Measurements from ENCODE around the gene INSIG1. TPM values are rescaled to one million over a fixed set of nuclear protein-coding genes. Genes with fewer than 3 reads are reported as not detected.

The INSIG1 gene
- total and polyA plus RNA-seq, 4 donors = 14.1 to 48.3 (median 26.1) TPM

DNA sequence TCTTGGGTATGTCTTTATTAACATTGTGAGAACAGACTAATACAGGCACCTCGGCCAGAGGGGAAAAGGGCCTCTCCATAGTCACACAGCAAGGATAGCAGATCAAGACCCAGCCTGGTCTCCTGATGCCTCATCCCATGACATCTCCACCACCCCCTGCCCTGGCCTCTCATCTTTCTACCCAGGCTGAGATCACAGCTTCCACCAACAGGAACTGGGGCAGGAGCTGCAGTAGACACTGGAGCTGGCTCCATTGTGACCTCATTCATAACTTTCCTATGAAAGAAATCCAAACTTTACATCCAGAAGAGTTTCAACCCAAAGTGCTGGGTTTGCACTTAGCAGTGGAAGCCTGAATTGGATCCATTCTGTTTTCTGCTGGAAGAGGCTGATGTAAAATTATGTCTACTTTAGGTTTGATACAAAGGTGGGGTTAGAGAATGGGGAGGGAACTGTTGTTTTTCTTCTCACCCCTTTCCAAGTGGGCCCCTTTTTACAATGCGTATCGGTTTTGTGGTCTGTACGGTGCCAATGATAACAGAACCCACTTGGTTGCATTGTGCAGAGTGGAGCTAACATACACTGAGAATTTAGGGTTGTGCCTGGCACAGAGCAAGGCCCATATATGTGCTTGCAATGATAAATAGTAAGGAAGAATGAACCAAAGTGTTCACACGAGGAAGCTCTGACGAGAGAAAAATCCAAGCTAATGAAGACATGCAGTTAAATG is 28.6 kb upstream of the INSIG1 start:
- no peak for ATAC-seq (ENCODE audit: low FRiP score)
- Histone ChIP-seq H3K27me3 (ENCODE audit: control insufficient read depth in 1 of 2, insufficient read depth in 2 of 2, low read length in 1 of 2) (no peaks in the 10 kb centered on the region), H3K4me3 (ENCODE audit: low read length in 2 of 2) (no peak overlapping the region), H3K36me3 (ENCODE audit: control insufficient read depth in 1 of 2, insufficient read depth in 2 of 2, low read length in 1 of 2) (no peaks in the 10 kb centered on the region), H3K9me3 (ENCODE audit: control insufficient read depth, low read length) (no peaks in the 10 kb centered on the region), H3K4me1 (ENCODE audit: control insufficient read depth in 1 of 2, insufficient read depth in 2 of 2, low read length in 2 of 2) (no peaks in the 10 kb centered on the region), H3K27ac (ENCODE audit: low read depth in 1 of 2, low read length in 2 of 2) (no peak overlapping the region)
- intact Hi-C loops (cut with DNase I) = no loop called here
- peak in 1 of 2 donors; percentile 4 for DNase-seq
- WGBS, 2 donors = 77 to 84% methylated on average over 6 of the region's 6 CpGs

DNA sequence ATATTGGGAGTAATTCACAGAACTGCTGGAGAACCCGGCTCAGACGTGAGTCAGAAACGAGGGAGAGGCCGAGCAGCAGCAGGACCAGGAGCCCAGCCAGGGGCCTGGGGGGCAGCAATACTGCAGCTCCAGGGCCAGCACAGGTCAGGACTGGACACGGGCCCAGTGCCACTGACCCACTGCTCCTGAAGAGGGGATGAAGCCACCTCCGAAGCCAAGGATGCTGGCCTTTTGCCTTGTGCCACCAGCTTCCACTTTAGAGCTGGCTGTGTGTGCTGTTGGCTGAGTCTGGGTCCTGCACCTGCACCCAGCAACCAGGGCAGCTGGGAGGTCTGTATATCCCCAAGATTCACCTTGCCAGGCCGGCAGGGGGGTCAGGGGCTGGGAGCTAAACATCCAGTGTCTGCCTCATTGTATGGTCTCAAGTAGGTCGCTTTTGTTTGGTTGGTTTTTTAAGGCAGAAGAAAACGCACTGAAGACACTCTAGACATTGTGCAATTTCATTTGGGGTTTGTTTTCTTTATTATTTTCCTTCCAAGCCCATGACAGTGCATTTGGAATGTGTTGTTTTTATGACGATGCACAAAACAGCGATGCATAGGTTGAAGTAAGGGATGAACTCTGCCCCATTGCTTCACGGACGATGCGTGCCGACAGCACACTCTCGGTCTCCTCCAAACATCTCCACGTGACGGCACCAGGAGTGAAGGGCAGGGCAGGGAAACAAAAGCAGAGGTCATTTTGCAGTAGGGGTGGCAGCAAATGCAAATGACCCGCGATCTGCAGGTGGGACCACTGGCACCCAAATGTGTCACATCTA is 27.7 kb upstream of the INSIG1 start:
- intact Hi-C loops (cut with DNase I) = no loop called here
- WGBS, 2 donors = 80% methylated on average over 20 of the region's 20 CpGs

DNA sequence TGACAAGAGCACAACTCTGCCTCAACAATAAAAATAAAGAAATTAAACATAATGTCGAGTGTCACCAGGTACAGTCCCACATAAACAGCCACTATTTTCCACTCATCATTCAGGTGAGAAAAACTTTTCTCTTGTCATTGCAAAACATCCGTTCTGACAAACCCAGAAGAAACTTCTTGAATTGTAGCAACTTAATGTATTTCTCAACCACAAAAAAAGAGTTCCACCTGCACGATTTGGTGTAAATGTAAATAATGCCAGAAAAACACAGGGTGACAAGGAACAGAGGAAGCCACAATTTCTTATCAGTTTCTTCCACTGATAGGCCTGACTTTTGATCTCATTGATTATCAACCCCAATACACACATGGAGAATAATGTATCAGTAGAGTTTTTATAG is 26.8 kb upstream of the INSIG1 start:
- no peaks in the 10 kb centered on the region for H3K27me3 ChIP-seq (ENCODE audit: control insufficient read depth in 1 of 2, insufficient read depth in 2 of 2, low read length in 1 of 2)
- ATAC-seq (ENCODE audit: low FRiP score) (no peak), DNase-seq (no peak)
- no peaks in the 10 kb centered on the region for H3K4me1 ChIP-seq (ENCODE audit: control insufficient read depth in 1 of 2, insufficient read depth in 2 of 2, low read length in 2 of 2)
- H3K9me3 ChIP-seq (ENCODE audit: control insufficient read depth, low read length) = no peaks in the 10 kb centered on the region
- no peak overlapping the region for H3K27ac ChIP-seq (ENCODE audit: low read depth in 1 of 2, low read length in 2 of 2)
- no peaks in the 10 kb centered on the region for H3K36me3 ChIP-seq (ENCODE audit: control insufficient read depth in 1 of 2, insufficient read depth in 2 of 2, low read length in 1 of 2)
- intact Hi-C loops (cut with DNase I) = no loop called here
- 77 to 88% methylated on average over 3 of the region's 3 CpGs for WGBS, 2 donors
- no peak overlapping the region for H3K4me3 ChIP-seq (ENCODE audit: low read length in 2 of 2)

More for the DNA sequence above, 27.7 kb upstream of the INSIG1 start:
- Histone ChIP-seq H3K36me3 (ENCODE audit: control insufficient read depth in 1 of 2, insufficient read depth in 2 of 2, low read length in 1 of 2) (no peaks in the 10 kb centered on the region), H3K27me3 (ENCODE audit: control insufficient read depth in 1 of 2, insufficient read depth in 2 of 2, low read length in 1 of 2) (no peaks in the 10 kb centered on the region), H3K4me1 (ENCODE audit: control insufficient read depth in 1 of 2, insufficient read depth in 2 of 2, low read length in 2 of 2) (no peaks in the 10 kb centered on the region), H3K27ac (ENCODE audit: low read depth in 1 of 2, low read length in 2 of 2) (no peak overlapping the region), H3K4me3 (ENCODE audit: low read length in 2 of 2) (no peak overlapping the region), H3K9me3 (ENCODE audit: control insufficient read depth, low read length) (no peaks in the 10 kb centered on the region)
- DNase-seq = peak in 1 of 2 donors; percentile 42
- no peak for ATAC-seq (ENCODE audit: low FRiP score)

DNA sequence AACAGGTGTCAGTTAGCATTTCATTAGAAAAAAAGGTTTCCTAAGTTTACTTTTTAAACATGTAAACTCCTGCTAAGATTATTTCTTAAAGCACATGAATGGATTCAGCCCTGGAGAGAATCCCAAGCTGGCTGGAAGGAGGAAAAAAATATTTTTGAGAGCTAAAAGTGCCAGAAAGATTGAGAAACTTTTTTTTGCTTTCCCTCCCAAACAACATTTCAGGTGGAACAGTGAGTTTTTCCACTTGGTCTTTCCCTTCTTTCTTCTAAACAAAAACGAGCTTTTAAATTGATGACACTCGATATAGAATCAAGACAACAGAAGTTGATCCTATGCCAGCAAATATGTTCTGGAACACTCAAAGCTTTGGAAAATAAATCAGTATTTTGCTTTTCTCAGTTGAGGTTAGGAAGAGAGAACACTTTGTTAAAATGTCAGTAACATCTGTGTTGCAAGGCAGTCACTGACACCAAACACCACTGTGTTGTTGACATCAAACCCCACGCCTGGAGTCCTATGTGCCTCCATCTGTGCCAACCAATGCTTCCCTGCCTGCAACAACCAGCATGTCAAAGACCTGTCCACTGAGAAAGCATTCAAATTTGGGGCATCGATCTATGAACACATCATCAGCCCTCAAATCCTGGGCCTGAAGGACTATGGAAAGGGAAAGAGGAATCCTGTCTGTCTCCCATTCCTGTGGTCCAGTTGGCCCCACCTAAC is 22.9 kb upstream of the INSIG1 start:
- intact Hi-C loops (cut with DNase I) = no loop called here
- Histone ChIP-seq H3K36me3 (ENCODE audit: control insufficient read depth in 1 of 2, insufficient read depth in 2 of 2, low read length in 1 of 2) (no peaks in the 10 kb centered on the region), H3K27ac (ENCODE audit: low read depth in 1 of 2, low read length in 2 of 2) (no peak overlapping the region), H3K27me3 (ENCODE audit: control insufficient read depth in 1 of 2, insufficient read depth in 2 of 2, low read length in 1 of 2) (no peaks in the 10 kb centered on the region), H3K4me1 (ENCODE audit: control insufficient read depth in 1 of 2, insufficient read depth in 2 of 2, low read length in 2 of 2) (no peaks in the 10 kb centered on the region), H3K4me3 (ENCODE audit: low read length in 2 of 2) (no peak overlapping the region), H3K9me3 (ENCODE audit: control insufficient read depth, low read length) (no peaks in the 10 kb centered on the region)
- 75 to 76% methylated on average over 4 of the region's 4 CpGs for WGBS, 2 donors
- DNase-seq = peak in 1 of 2 donors; percentile 3
- ATAC-seq (ENCODE audit: low FRiP score) = peak; percentile 41

DNA sequence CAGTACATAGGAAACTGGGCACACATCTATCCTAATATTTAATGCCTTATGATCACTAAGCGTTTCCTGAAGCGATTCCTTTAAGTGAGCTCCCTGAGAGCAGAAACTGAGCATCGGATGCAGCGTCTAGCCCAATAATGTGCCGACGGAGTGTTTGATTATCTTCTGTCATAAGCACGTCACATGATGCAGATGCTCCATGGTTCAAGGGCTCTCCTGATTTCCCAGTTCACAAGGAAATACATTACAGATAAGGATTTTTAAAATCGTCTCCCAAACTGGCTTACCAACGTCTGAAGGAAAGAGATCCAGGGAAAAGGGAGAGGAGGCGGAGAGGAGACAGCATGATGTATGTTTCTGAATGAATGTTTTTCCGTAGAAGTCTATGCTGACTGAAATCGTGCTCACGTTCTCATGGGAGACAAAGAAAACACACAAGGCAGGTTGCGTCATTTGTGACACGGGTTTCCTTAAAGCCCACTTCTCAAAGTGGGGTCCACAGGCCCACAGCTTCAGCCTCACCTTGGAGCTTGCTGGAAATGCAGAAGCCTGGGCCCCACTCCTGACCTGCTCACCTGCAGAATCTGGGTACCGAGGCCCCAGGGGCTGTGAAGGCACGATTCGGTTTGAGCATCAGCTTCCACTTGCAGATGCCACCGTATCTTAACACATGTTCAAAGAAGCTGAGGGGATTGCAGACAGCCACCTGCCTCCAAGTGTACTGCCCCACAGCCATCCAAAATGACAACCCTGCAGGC is 21.5 kb upstream of the INSIG1 start:
- DNase-seq = peak in 1 of 2 donors; percentile 27
- no peaks in the 10 kb centered on the region for H3K9me3 ChIP-seq (ENCODE audit: control insufficient read depth, low read length)
- no peak overlapping the region for H3K4me3 ChIP-seq (ENCODE audit: low read length in 2 of 2)
- 38 to 50% methylated on average over 19 of the region's 19 CpGs for WGBS, 2 donors
- H3K27me3 ChIP-seq (ENCODE audit: control insufficient read depth in 1 of 2, insufficient read depth in 2 of 2, low read length in 1 of 2) = no peaks in the 10 kb centered on the region
- no peak for ATAC-seq (ENCODE audit: low FRiP score)
- no peaks in the 10 kb centered on the region for H3K36me3 ChIP-seq (ENCODE audit: control insufficient read depth in 1 of 2, insufficient read depth in 2 of 2, low read length in 1 of 2)
- intact Hi-C loops (cut with DNase I) = no loop called here
- H3K4me1 ChIP-seq (ENCODE audit: control insufficient read depth in 1 of 2, insufficient read depth in 2 of 2, low read length in 2 of 2) = no peaks in the 10 kb centered on the region
- H3K27ac ChIP-seq (ENCODE audit: low read depth in 1 of 2, low read length in 2 of 2) = no peak overlapping the region

DNA sequence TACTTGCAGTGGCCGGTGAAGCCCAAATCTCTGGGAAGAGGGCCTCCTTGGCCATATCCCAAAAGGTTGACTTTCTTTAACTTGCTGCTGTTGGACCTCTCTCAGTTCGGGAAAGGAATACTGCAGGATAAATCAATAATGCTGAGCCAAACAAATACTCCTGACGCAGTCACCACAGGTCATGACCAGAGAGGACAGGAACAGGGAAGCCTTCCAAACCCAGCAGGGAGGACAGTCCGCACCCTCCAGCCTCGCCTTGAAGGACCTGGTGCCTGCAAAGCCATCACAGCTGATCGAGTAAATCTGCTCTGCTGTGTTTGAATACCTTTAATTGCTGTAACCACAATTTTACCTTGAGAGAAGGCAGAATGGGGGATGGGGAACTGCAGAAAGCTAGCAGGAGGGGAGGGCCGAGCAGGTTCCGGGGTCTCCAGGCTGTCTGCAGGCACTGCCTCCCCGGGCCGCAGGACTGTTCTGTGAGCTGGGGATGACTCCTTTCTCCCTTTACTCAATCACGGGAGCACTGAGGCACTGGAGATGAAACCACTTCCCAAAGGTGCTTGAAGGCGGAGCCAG is 20.8 kb upstream of the INSIG1 start:
- intact Hi-C loops (cut with DNase I) = no loop called here
- no peaks in the 10 kb centered on the region for H3K4me1 ChIP-seq (ENCODE audit: control insufficient read depth in 1 of 2, insufficient read depth in 2 of 2, low read length in 2 of 2)
- no peak overlapping the region for H3K4me3 ChIP-seq (ENCODE audit: low read length in 2 of 2)
- no peak for DNase-seq
- H3K27ac ChIP-seq (ENCODE audit: low read depth in 1 of 2, low read length in 2 of 2) = no peak overlapping the region
- no peaks in the 10 kb centered on the region for H3K27me3 ChIP-seq (ENCODE audit: control insufficient read depth in 1 of 2, insufficient read depth in 2 of 2, low read length in 1 of 2)
- no peaks in the 10 kb centered on the region for H3K9me3 ChIP-seq (ENCODE audit: control insufficient read depth, low read length)
- H3K36me3 ChIP-seq (ENCODE audit: control insufficient read depth in 1 of 2, insufficient read depth in 2 of 2, low read length in 1 of 2) = no peaks in the 10 kb centered on the region
- ATAC-seq (ENCODE audit: low FRiP score) = no peak
- 74 to 77% methylated on average over 12 of the region's 12 CpGs for WGBS, 2 donors

DNA sequence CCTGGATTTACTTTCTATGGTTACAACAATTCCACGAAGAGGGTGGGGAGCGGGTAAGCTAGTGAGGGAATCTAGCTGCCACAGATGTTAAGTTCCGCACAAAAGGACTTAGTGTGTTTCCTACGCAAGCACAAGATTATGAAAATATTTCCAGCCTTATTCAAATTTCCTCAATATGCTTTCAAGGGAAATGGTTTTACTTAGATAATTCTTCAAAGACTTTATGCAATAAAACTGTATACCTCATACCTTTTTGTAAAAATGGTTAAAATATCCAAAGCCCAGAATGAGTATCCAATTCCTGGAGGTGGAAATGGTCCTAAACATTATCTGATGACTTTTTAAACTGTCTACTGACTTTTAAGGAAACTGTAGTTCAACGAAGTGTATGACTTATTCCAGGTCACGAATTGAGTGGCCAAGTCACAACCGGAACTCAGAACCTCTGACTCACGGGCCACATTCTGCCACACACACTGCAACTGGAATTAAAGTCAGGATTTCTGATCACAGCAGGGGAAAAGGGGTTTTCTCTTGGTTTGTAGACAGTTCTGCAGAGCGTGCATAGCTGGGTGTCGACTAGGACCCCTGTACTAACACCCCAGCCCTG is 20.2 kb upstream of the INSIG1 start:
- H3K36me3 ChIP-seq (ENCODE audit: control insufficient read depth in 1 of 2, insufficient read depth in 2 of 2, low read length in 1 of 2) = no peaks in the 10 kb centered on the region
- H3K9me3 ChIP-seq (ENCODE audit: control insufficient read depth, low read length) = no peaks in the 10 kb centered on the region
- no peak for DNase-seq
- no peak for ATAC-seq (ENCODE audit: low FRiP score)
- intact Hi-C loops (cut with DNase I) = no loop called here
- no peak overlapping the region for H3K4me3 ChIP-seq (ENCODE audit: low read length in 2 of 2)
- H3K4me1 ChIP-seq (ENCODE audit: control insufficient read depth in 1 of 2, insufficient read depth in 2 of 2, low read length in 2 of 2) = no peaks in the 10 kb centered on the region
- no peaks in the 10 kb centered on the region for H3K27me3 ChIP-seq (ENCODE audit: control insufficient read depth in 1 of 2, insufficient read depth in 2 of 2, low read length in 1 of 2)
- H3K27ac ChIP-seq (ENCODE audit: low read depth in 1 of 2, low read length in 2 of 2) = no peak overlapping the region
- 81 to 85% methylated on average over 10 of the region's 10 CpGs for WGBS, 2 donors

DNA sequence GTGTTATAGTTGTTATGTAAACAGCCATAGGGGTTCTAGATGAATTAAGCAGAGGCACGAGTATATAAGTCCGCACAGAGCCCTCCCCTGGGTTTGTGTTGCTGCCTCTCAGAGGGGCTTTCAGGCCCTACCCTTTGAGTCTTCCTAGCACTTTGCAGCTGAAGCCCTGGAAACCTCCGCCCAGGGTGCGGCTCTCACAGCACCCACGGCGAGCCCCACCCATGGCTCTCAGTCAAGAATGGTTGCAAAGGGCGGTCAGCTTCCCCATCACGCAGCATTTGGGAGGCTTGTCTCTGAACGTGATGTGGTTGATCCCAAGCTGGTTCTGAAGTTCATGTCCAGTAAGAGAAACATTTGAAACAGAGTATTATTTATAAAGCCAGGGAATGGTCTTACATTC is 18.8 kb upstream of the INSIG1 start:
- Histone ChIP-seq H3K36me3 (ENCODE audit: control insufficient read depth in 1 of 2, insufficient read depth in 2 of 2, low read length in 1 of 2) (no peaks in the 10 kb centered on the region), H3K27ac (ENCODE audit: low read depth in 1 of 2, low read length in 2 of 2) (no peak overlapping the region), H3K27me3 (ENCODE audit: control insufficient read depth in 1 of 2, insufficient read depth in 2 of 2, low read length in 1 of 2) (no peaks in the 10 kb centered on the region), H3K9me3 (ENCODE audit: control insufficient read depth, low read length) (no peaks in the 10 kb centered on the region), H3K4me3 (ENCODE audit: low read length in 2 of 2) (no peak overlapping the region), H3K4me1 (ENCODE audit: control insufficient read depth in 1 of 2, insufficient read depth in 2 of 2, low read length in 2 of 2) (no peaks in the 10 kb centered on the region)
- WGBS, 2 donors = 79 to 80% methylated on average over 9 of the region's 9 CpGs
- intact Hi-C loops (cut with DNase I) = no loop called here
- DNase-seq (no peak), ATAC-seq (ENCODE audit: low FRiP score) (no peak)
